DMS79 treated with DMSO at 0.1 percent for 48 hours (cell line): ENCODE measurements around the gene AP5S1.
"Not testable (repeated sequence)": the region's sequence is repeated elsewhere in the genome, so short reads cannot be mapped to it uniquely, and the experiment has no call there.

Source experiments
- DNase-seq: peaks from one replicate; lab custom pipeline; 2025; lab: John Stamatoyannopoulos, UW

The AP5S1 gene

GRCh38 chr20:3843990-3844619 lies 23.8 kb downstream of the AP5S1 start:
- not testable (repeated sequence) for DNase-seq

- DNase-seq: no peak
Measured at GRCh38 chr20:3846378-3846739, 26.0 kb downstream of the AP5S1 start.

- DNase-seq: peak; percentile 67
Measured at GRCh38 chr20:3846740-3847428, 26.5 kb downstream of the AP5S1 start, which contains the start of gene MAVS. Gene MAVS (plus strand): TSS chr20:3846834. CDS start chr20:3854625, 7,791 bp downstream.

- DNase-seq: no peak
Measured at GRCh38 chr20:3847429-3847940, 27.1 kb downstream of the AP5S1 start.

GRCh38 chr20:3848565-3848964 lies 28.2 kb downstream of the AP5S1 start:
- DNase-seq: no peak

- DNase-seq: no peak
Measured at GRCh38 chr20:3854462-3854871, 34.1 kb downstream of the AP5S1 start.

- DNase-seq: peak; percentile 83
Measured at GRCh38 chr20:3857405-3857804, 37.1 kb downstream of the AP5S1 start.

GRCh38 chr20:3858689-3859088 lies 38.3 kb downstream of the AP5S1 start:
- no peak for DNase-seq

- DNase-seq: no peak
Measured at GRCh38 chr20:3861191-3861590, 40.8 kb downstream of the AP5S1 start.

- DNase-seq: no peak
Measured at GRCh38 chr20:3862333-3862732, 42.0 kb downstream of the AP5S1 start.

GRCh38 chr20:3863317-3863716 lies 43.0 kb downstream of the AP5S1 start:
- DNase-seq: no peak

GRCh38 chr20:3864518-3864917 lies 44.2 kb downstream of the AP5S1 start:
- no peak for DNase-seq

- DNase-seq: no peak
Measured at GRCh38 chr20:3865152-3865886, 45.0 kb downstream of the AP5S1 start.

- no peak for DNase-seq
Measured at GRCh38 chr20:3865887-3866407, 45.6 kb downstream of the AP5S1 start.

- no peak for DNase-seq
Measured at GRCh38 chr20:3866464-3866863, 46.1 kb downstream of the AP5S1 start.

GRCh38 chr20:3867802-3868201 lies 47.5 kb downstream of the AP5S1 start:
- no peak for DNase-seq

- DNase-seq: no peak
Measured at GRCh38 chr20:3869839-3870634, 49.7 kb downstream of the AP5S1 start.

- no peak for DNase-seq
Measured at GRCh38 chr20:3871550-3872265, 51.4 kb downstream of the AP5S1 start.

GRCh38 chr20:3873507-3873906 lies 53.2 kb downstream of the AP5S1 start:
- no peak for DNase-seq

- no peak for DNase-seq
Measured at GRCh38 chr20:3874194-3874844, 54.0 kb downstream of the AP5S1 start.
